ENCODE measurements around the gene CLEC4C.

The CLEC4C gene

DNA sequence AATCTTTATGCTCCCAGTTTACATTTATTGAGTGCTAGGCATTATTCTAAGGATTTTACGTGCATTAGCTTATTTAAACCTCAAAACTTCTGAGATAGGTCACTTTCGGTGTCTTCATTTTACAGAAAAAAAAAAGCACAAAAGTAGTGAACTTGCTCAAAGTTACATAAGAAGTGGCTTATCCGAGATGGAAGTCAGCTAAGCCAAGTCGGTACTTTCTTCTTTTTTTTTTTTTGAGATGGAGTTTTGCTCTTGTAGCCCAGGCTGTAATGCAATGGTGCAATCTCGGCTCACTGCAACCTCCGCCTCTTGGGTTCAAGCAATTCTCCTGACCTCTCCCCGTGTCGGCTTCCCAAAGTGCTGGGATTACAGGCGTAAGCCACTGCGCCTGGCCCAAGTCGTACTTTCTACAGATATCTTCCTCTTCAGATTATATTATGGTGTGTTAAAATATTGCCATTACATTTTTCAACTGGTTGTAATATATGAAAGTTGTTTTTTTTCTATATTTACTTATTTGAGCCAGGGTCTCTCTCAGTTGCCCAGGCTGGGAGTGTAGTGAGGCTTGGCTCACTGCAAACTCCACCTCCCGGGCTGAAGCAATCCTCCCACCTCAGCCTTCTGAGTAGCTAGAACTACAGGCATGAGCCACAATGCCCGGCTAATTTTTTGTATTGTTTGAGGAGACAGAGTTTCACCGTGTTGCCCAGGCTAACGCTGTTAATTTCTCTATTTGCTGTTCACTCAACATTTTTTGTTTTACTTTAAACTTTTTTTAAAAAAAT, 27.0 kb downstream of the CLEC4C start:
- DNase-seq: no peak

DNA sequence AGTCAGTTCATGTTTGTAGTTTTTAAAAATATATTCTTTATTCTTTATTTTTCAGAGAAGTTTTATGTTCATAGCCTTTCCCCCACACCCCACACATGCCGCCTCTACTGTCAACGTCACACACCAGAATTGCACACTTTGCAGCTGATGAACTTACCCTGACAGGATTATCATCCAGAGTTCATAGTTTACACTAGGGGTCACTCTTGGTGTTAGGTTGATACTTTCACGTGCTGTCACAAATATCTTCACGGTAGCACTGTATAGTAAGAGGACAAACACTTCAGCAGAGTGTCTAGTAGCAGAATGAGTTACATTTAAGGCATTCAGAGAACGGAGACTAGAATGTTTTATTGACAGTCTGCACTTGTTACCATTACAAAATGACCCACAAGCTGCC, 30.8 kb downstream of the CLEC4C start:
- DNase-seq: no peak

DNA sequence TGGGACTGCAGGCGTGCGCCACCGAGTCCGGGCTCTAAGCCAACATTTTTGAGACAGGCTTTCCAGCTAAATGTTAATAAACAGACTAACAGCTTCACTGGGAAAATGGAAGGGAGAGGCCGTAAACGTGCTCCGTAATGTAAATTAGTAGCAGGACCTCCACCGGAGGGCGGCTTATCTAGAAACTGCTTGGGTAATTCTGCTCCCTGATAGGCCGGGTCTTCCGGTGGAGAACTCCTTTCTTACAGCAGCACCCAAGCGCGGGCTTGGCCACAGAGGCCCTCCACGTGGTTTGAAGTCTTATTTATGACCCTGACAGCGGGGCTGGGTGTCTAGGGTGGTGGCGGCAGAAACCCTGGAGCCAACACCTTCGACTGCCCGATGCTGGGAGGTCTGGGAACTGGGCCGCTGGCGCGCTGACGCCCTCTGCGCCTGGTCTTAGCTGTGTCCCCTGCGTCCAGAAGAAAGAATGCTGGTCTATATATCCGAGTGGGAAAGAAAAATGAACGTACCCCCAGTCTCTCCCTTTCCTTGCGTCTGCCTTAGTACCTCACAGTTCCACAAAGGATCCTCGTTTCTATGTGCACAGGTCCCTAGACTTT, 34.2 kb downstream of the CLEC4C start:
- no peak for DNase-seq

DNA sequence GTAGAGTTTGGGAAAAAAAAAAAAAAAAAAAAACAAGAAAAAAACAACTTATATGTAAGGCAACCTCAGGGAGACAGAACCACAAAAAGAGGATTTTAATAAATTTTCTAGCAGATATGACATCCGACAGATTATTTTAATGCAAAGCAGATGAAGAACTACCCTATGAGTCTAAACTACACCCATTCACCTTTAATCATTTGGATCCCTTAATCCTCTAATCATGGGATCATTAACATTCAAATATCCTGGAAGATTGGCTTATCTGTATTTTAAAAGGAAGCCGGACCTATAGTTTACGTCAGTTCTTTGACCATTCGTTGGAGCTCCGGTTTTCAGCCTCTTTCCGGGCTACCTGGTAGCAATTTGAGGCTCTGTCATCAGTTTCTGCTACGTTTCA, 36.0 kb downstream of the CLEC4C start, which contains the start of gene DPPA3:
Gene DPPA3, plus strand, starts transcription at position 301 of the 400 bp plus-strand sequence. CDS start 138 bp downstream, outside the sequence.
- DNase-seq: no peak

DNA sequence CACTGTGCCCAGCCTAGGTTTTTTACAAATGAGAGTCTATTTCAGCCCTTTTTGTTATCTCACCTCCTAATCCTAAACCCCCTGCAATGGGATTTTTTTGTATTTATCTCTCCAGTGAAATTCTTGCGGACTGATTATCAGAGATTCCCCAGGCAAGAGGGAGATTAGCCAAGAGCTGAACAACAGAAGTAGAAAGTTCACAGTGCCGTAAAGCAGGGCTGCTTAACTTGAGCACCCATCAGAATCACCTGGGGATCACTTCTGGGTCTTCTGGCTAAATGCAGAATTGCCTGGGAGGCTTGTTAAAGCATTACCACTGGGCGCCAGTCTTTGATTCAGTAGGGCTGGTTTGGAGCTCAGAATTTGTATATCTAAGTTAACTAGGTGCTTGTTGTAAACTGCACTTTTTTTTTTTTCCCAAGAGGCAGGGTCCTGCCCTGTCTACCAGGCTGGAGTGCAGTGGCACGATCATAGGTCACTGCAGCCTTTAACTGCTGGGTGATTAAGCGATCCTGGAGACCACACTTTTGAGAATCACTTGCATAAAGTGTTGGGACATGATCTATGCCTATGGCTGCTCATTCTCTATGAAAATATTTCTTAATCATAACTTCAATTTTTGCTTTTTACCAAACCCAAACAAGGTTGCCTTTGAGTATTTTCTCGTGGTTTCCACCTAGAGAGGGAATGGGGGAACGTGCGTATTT, 37.1 kb downstream of the CLEC4C start:
- no peak for DNase-seq

DNA sequence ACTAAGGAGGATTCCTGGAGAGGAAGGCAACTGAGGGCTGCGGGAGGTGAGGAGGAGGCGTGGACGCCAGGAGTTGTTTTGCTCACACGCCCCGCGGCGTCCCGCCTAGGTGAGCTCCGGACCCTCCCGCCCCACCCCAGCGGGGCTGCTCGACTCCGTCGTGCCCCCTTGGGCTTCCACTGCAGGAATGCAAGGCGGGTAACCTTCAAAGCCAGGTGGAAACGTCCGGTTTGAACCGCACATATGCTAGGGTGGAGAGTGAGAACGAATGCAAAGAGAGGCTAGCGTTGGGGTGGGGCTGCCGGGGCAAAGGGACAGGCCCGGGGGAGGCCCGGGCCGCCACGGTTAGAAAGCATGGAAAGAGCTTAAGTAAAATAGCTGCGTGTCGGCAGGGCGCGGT, 41.3 kb downstream of the CLEC4C start:
- no peak for DNase-seq

DNA sequence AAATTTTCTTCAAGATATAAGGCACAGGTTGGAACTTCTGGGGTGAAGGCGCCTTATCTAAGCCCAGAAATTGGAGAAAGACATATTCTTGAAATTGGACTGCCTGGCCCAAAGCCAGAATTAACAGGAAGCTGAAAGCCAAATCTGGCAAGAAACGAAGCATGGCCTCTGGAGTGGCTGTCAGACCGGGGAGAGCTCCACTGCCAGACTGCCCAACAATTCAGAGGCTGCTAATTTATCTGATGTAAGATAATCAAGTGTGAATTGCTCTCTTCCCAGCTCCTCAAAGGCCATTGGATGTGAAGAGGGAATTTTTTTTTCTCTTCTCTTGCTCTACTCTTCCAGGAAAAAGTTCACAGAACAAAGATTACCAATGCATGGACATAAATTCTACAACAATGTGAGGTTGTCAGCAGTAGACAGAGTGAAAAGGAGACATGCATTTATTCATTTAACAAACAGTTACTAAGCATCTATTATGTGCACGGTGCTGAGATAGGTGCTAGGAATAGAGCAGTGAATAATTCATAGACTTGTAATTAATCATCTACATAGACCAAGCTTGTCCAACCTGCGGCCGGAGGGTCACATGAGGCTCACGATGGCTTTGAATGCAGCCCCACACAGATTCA, 51.5 kb downstream of the CLEC4C start, which contains the start of gene GDF3:
Gene GDF3, minus strand, starts transcription at position 210 of the 632 bp plus-strand sequence. Its CDS starts 47 bp downstream, at position 163.
- DNase-seq: no peak

DNA sequence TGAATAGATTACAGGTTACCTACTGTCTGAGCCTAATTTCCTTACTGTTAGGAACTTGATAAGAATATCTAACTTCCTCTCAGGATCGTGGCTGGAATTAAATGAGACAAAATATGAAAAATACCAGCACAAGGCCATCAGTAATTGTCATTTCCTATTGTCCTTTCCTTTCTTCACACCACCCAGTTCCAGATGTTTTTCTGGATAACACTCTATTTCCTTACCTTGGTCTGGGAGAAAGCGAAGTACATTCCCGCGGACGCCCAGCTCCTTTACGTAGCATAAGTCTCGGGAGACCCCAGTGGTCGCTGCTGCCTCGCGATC, 52.0 kb downstream of the CLEC4C start:
- no peak for DNase-seq

DNA sequence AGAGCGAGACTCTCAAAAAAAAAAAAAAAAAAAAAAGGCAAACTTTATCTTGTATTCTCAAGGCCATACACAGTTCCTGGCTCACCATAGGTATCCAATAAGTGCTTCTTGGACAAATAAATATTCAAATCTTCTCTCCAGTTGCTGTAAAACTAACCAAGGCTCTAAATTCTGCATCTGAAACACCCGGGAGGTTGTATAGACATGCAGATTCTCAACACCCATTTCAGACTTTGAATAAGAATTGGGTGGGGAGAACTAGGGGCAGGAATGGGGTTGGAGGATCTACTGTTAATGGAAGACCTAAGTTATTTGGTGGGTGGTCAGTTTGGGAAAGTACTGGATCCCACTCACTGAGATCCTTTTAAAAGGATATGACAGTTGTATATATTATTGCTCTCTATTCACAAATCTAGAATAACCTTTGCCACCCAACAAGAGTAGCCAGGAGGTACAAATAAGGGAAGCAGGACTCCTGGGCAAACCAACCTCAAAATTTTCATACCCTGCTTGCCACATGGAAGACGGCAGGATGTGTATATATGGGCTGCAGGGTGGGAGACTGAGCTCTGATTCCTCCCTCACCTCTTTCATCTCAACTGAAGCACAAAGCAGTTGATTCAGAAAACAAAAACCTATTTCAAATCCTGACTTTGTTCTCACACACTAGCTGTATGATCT, 52.5 kb downstream of the CLEC4C start:
- no peak for DNase-seq

DNA sequence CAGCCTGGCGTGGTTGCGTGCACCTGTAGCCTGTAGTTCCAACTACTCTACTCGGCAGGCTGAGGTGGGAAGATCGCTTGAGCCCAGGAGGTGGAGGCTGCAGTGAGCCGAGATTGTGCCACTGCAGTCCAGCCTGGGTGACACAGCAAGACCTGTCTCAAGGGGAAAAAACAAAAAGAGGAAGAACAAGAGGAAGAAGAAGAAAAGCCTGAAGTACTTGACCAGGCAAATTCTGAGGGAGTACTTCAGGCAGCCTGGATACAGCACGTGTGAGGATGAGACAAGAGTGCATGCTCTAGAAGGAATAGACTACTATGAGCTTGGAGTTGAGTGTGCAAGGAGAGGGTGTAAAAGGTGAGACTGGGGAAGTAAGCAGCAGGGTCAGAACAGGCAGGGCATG, 53.4 kb downstream of the CLEC4C start:
- DNase-seq: no peak

DNA sequence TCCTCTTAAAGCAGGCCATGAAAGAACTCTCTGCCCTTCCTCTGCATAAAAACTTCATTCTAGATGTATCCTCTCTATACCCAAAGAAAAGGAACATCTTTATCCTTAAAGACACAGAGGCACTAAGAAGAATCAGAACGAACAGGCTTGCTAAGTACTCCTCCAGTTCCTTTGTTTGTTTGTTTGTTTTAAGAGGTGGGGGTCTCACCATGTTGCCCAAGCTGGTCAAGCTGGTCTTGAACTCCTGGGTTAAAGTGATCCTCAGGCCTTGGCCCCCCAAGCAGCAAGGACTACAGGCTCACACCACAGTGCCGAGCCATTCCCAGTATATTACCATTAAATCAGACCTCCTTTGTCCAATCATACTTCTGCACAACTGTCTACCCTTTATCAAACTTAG, 65.6 kb downstream of the CLEC4C start:
- no peak for DNase-seq

All from midbrain (tissue), 1 donor.